ENCODE measurements around the gene CACNA1S.

- no peak for TF ChIP-seq CTCF (conservative IDR thresholded peaks at IDR 0.05 in 1 of 2, IDR thresholded peaks at IDR 0.05 in 1 of 2; ENCODE audit: extremely low read depth in 1 of 2, insufficient read depth in 1 of 2, low read depth in 1 of 2, low read length in 2 of 2)
- no peak for TF ChIP-seq EZH2 (IDR thresholded peaks at IDR 0.05; ENCODE audit: borderline replicate concordance, low read length)
Measured at GRCh38 chr1:201140941-201141260, 28.7 kb upstream of the CACNA1S start.
